Measurements from ENCODE around the gene SLC15A5. TPM values are rescaled to one million over a fixed set of nuclear protein-coding genes. Genes with fewer than 3 reads are reported as not detected.

Gene SLC15A5
- total and polyA plus RNA-seq, 4 donors: not detected

DNA sequence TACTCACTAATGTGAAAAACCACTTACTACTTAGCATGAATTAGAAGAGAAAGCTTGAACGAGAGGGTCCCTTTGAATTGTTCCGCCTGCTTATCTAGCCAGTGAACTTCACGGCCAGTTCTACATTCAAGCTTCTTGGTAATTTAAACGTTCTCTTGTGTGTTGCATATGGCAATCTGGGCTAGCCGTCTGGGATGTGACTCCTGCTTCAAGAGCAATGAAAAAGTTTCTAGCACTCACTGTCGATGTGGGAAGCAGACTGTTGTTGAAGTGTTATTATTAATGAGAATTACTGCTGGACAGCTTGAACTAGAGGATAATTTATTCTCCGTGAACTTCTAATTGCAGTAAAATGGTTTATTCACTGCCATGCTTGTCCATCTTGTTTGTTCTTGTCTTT is 93.9 kb downstream of the SLC15A5 start:
- no peak for ATAC-seq (ENCODE audit: low FRiP score)
- Histone ChIP-seq H3K27me3 (ENCODE audit: control insufficient read depth in 1 of 2, insufficient read depth in 2 of 2, low read length in 1 of 2) (peaks cover 0 to 2% of the 10 kb centered on the region in 2 donors), H3K36me3 (ENCODE audit: control insufficient read depth in 1 of 2, insufficient read depth in 2 of 2, low read length in 1 of 2) (no peaks in the 10 kb centered on the region), H3K27ac (ENCODE audit: low read depth in 1 of 2, low read length in 2 of 2) (no peak overlapping the region), H3K9me3 (ENCODE audit: control insufficient read depth, low read length) (peaks cover 1% of the 10 kb centered on the region), H3K4me3 (ENCODE audit: low read length in 2 of 2) (no peak overlapping the region), H3K4me1 (ENCODE audit: control insufficient read depth in 1 of 2, insufficient read depth in 2 of 2, low read length in 2 of 2) (no peaks in the 10 kb centered on the region)
- 49% methylated on average over 7 of the region's 7 CpGs for WGBS, 2 donors
- intact Hi-C loops (cut with DNase I): no loop called here
- no peak for DNase-seq

DNA sequence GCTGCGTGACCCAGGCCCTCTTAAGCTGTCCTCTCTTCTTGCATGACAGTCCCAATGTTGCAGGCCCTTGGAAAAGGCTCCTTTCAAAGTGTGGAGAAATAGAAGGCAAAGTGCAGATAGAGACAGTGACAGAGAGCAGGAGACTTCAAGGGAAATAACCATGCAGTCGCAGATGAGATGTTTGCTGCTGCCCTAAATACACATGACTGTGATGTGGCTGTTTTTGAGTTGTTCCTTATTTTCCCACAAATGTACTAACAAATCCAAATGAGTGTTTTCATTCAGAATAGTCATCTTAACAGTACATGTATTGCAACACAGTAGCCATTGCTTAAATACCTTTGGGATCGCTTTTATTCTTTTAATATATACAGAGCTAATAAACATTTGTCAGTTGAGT is 101.6 kb downstream of the SLC15A5 start:
- intact Hi-C loops (cut with DNase I): no loop called here

DNA sequence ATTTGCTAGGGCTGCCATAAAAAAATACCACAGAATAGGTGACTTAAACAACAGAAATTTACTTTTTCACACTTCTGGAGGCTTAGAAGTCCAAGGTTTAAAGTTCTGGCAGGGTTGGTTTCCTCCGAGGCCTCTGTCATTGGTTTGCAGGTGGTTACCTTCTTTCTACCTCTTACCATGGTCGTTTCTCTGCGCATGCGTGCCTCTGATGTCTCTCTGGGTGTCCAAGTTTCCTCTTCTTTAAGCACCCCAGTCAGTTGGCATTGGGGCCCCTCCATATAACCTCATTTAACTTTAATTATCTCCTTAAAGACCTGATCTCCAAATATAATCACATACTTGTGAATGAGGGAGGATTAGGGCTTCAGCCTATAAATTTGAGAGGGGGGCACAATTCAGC is 103.2 kb downstream of the SLC15A5 start:
- intact Hi-C loops (cut with DNase I): no loop called here
- H3K27me3 ChIP-seq (ENCODE audit: control insufficient read depth in 1 of 2, insufficient read depth in 2 of 2, low read length in 1 of 2): no peaks in the 10 kb centered on the region

More for the DNA sequence above, 101.6 kb downstream of the SLC15A5 start:
- Histone ChIP-seq H3K9me3 (ENCODE audit: control insufficient read depth, low read length) (peaks cover 1% of the 10 kb centered on the region), H3K36me3 (ENCODE audit: control insufficient read depth in 1 of 2, insufficient read depth in 2 of 2, low read length in 1 of 2) (no peaks in the 10 kb centered on the region), H3K27me3 (ENCODE audit: control insufficient read depth in 1 of 2, insufficient read depth in 2 of 2, low read length in 1 of 2) (no peaks in the 10 kb centered on the region), H3K27ac (ENCODE audit: low read depth in 1 of 2, low read length in 2 of 2) (no peak overlapping the region), H3K4me1 (ENCODE audit: control insufficient read depth in 1 of 2, insufficient read depth in 2 of 2, low read length in 2 of 2) (no peaks in the 10 kb centered on the region), H3K4me3 (ENCODE audit: low read length in 2 of 2) (no peak overlapping the region)
- 76% methylated on average over 3 of the region's 3 CpGs for WGBS, 2 donors
- ATAC-seq (ENCODE audit: low FRiP score): no peak
- no peak for DNase-seq

GRCh38 chr12:16171348-16171747 is 106.1 kb downstream of the SLC15A5 start:
- DNase-seq: no peak
- ATAC-seq (ENCODE audit: low FRiP score): no peak
- H3K4me1 ChIP-seq (ENCODE audit: control insufficient read depth in 1 of 2, insufficient read depth in 2 of 2, low read length in 2 of 2): no peaks in the 10 kb centered on the region
- intact Hi-C loops (cut with DNase I): no loop called here
- H3K4me3 ChIP-seq (ENCODE audit: low read length in 2 of 2): no peak overlapping the region
- 81 to 82% methylated on average over 2 of the region's 2 CpGs for WGBS, 2 donors
- H3K9me3 ChIP-seq (ENCODE audit: control insufficient read depth, low read length): peaks cover 1% of the 10 kb centered on the region
- H3K27me3 ChIP-seq (ENCODE audit: control insufficient read depth in 1 of 2, insufficient read depth in 2 of 2, low read length in 1 of 2): no peaks in the 10 kb centered on the region
- H3K36me3 ChIP-seq (ENCODE audit: control insufficient read depth in 1 of 2, insufficient read depth in 2 of 2, low read length in 1 of 2): no peaks in the 10 kb centered on the region
- H3K27ac ChIP-seq (ENCODE audit: low read depth in 1 of 2, low read length in 2 of 2): no peak overlapping the region

More for the DNA sequence above, 103.2 kb downstream of the SLC15A5 start:
- H3K9me3 ChIP-seq (ENCODE audit: control insufficient read depth, low read length): peaks cover 1% of the 10 kb centered on the region
- H3K4me3 ChIP-seq (ENCODE audit: low read length in 2 of 2): no peak overlapping the region
- ATAC-seq (ENCODE audit: low FRiP score) (no peak), DNase-seq (no peak)
- no peaks in the 10 kb centered on the region for H3K36me3 ChIP-seq (ENCODE audit: control insufficient read depth in 1 of 2, insufficient read depth in 2 of 2, low read length in 1 of 2)
- H3K4me1 ChIP-seq (ENCODE audit: control insufficient read depth in 1 of 2, insufficient read depth in 2 of 2, low read length in 2 of 2): no peaks in the 10 kb centered on the region
- WGBS, 2 donors: 87 to 92% methylated on average over 4 of the region's 4 CpGs
- H3K27ac ChIP-seq (ENCODE audit: low read depth in 1 of 2, low read length in 2 of 2): no peak overlapping the region

DNA sequence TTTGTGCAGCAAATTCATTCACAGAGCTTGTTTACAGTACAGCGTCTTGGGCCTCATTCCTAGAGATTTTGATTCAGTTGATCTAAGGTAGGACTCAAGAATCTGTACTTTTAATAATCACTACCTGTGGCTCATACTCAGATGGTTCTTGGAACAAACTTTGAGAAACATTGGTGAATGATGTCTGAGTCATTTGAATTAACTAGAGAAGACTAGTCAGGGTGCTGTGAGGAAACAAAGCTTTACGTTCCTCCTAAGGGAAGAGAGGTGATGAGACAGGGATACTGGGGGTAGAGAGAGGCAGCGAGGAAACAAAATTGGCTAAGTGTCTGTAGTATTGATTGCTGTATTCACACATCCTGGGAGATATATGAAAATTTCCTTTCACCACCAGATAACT is 109.4 kb downstream of the SLC15A5 start:
- 88 to 93% methylated on average over 3 of the region's 3 CpGs for WGBS, 2 donors
- intact Hi-C loops (cut with DNase I): no loop called here
- DNase-seq: no peak
- Histone ChIP-seq H3K27me3 (ENCODE audit: control insufficient read depth in 1 of 2, insufficient read depth in 2 of 2, low read length in 1 of 2) (no peaks in the 10 kb centered on the region), H3K27ac (ENCODE audit: low read depth in 1 of 2, low read length in 2 of 2) (no peak overlapping the region), H3K4me3 (ENCODE audit: low read length in 2 of 2) (no peak overlapping the region), H3K9me3 (ENCODE audit: control insufficient read depth, low read length) (no peaks in the 10 kb centered on the region), H3K4me1 (ENCODE audit: control insufficient read depth in 1 of 2, insufficient read depth in 2 of 2, low read length in 2 of 2) (no peaks in the 10 kb centered on the region), H3K36me3 (ENCODE audit: control insufficient read depth in 1 of 2, insufficient read depth in 2 of 2, low read length in 1 of 2) (no peaks in the 10 kb centered on the region)
- ATAC-seq (ENCODE audit: low FRiP score): no peak

- WGBS, 2 donors: 57 to 69% methylated on average over 5 of the region's 5 CpGs
- H3K9me3 ChIP-seq (ENCODE audit: control insufficient read depth, low read length): no peaks in the 10 kb centered on the region
- H3K27me3 ChIP-seq (ENCODE audit: control insufficient read depth in 1 of 2, insufficient read depth in 2 of 2, low read length in 1 of 2): no peaks in the 10 kb centered on the region
- DNase-seq (no peak), ATAC-seq (ENCODE audit: low FRiP score) (no peak)
- intact Hi-C loops (cut with DNase I): no loop called here
- H3K4me3 ChIP-seq (ENCODE audit: low read length in 2 of 2): no peak overlapping the region
- no peak overlapping the region for H3K27ac ChIP-seq (ENCODE audit: low read depth in 1 of 2, low read length in 2 of 2)
- no peaks in the 10 kb centered on the region for H3K36me3 ChIP-seq (ENCODE audit: control insufficient read depth in 1 of 2, insufficient read depth in 2 of 2, low read length in 1 of 2)
- no peaks in the 10 kb centered on the region for H3K4me1 ChIP-seq (ENCODE audit: control insufficient read depth in 1 of 2, insufficient read depth in 2 of 2, low read length in 2 of 2)
Observed at GRCh38 chr12:16166563-16167470, 110.7 kb downstream of the SLC15A5 start.

DNA sequence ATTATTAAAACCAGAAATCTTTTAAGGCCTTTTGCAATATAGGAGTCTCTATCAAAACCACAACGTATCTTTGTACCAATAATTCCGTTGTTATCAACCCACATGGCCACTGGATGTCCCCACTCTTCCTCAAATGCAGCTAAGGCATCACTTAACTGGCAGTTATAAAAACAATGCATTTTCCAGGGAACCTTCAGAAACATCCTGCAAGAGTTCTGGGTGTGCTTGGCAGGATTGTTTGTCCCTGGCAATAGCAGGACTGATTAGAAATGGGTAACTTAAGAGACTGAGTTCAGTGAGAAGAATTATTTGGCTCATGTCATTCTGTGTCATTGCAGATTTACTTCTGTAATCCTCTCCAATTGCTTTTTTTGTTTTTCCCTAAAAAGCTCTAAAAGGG is 112.0 kb downstream of the SLC15A5 start:
- Histone ChIP-seq H3K4me3 (ENCODE audit: low read length in 2 of 2) (no peak overlapping the region), H3K4me1 (ENCODE audit: control insufficient read depth in 1 of 2, insufficient read depth in 2 of 2, low read length in 2 of 2) (no peaks in the 10 kb centered on the region), H3K27me3 (ENCODE audit: control insufficient read depth in 1 of 2, insufficient read depth in 2 of 2, low read length in 1 of 2) (no peaks in the 10 kb centered on the region), H3K9me3 (ENCODE audit: control insufficient read depth, low read length) (no peaks in the 10 kb centered on the region), H3K27ac (ENCODE audit: low read depth in 1 of 2, low read length in 2 of 2) (no peak overlapping the region), H3K36me3 (ENCODE audit: control insufficient read depth in 1 of 2, insufficient read depth in 2 of 2, low read length in 1 of 2) (no peaks in the 10 kb centered on the region)
- ATAC-seq (ENCODE audit: low FRiP score) (peak; percentile 74), DNase-seq (no peak)
- 2 to 3% methylated on average over 2 of the region's 2 CpGs for WGBS, 2 donors
- intact Hi-C loops (cut with DNase I): no loop called here

DNA sequence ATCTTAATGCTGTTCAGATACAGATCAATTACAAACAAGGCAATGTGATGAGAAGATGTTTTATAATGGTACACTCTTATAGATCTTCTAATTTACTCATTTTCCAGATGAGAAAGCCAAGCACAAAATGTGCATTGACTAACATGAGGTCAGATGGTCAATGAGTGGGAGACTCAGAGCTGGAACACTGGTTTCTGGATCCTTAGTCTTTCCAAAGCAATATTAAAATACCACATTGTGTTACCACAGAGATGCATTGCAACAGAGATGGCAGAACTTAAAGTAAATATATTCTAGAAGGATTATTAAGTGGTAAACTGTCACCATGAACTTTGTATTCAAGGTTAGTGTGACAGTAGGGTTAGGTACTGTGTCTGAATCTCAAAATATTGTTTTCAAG is 113.6 kb downstream of the SLC15A5 start:
- DNase-seq (no peak), ATAC-seq (ENCODE audit: low FRiP score) (no peak)
- H3K36me3 ChIP-seq (ENCODE audit: control insufficient read depth in 1 of 2, insufficient read depth in 2 of 2, low read length in 1 of 2): no peaks in the 10 kb centered on the region
- intact Hi-C loops (cut with DNase I): no loop called here
- no peak overlapping the region for H3K27ac ChIP-seq (ENCODE audit: low read depth in 1 of 2, low read length in 2 of 2)
- no peaks in the 10 kb centered on the region for H3K9me3 ChIP-seq (ENCODE audit: control insufficient read depth, low read length)
- no peaks in the 10 kb centered on the region for H3K4me1 ChIP-seq (ENCODE audit: control insufficient read depth in 1 of 2, insufficient read depth in 2 of 2, low read length in 2 of 2)
- no peak overlapping the region for H3K4me3 ChIP-seq (ENCODE audit: low read length in 2 of 2)
- H3K27me3 ChIP-seq (ENCODE audit: control insufficient read depth in 1 of 2, insufficient read depth in 2 of 2, low read length in 1 of 2): no peaks in the 10 kb centered on the region

DNA sequence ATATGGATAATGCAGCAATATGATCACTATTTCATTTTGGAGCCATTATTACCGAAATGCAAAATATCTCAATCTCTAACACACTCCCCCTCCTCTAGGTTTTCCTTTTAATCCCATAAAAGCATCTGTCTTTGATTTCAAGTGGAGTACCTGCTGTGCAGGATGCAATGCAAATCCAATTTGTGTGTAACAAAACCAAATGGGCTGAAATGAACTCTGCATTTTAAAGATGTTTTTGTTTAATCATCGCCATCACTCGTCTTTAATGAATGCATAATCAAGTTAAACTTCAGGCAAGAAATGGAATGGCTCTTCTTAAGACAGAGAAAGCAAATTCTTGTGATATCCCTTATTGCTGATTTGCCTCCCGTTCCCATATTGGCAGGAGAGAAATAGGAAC is 114.3 kb downstream of the SLC15A5 start:
- no peak overlapping the region for H3K4me3 ChIP-seq (ENCODE audit: low read length in 2 of 2)
- no peaks in the 10 kb centered on the region for H3K4me1 ChIP-seq (ENCODE audit: control insufficient read depth in 1 of 2, insufficient read depth in 2 of 2, low read length in 2 of 2)
- DNase-seq: no peak
- H3K27ac ChIP-seq (ENCODE audit: low read depth in 1 of 2, low read length in 2 of 2): no peak overlapping the region
- no peaks in the 10 kb centered on the region for H3K36me3 ChIP-seq (ENCODE audit: control insufficient read depth in 1 of 2, insufficient read depth in 2 of 2, low read length in 1 of 2)
- intact Hi-C loops (cut with DNase I): no loop called here
- ATAC-seq (ENCODE audit: low FRiP score): no peak
- no peaks in the 10 kb centered on the region for H3K27me3 ChIP-seq (ENCODE audit: control insufficient read depth in 1 of 2, insufficient read depth in 2 of 2, low read length in 1 of 2)
- 49 to 51% methylated on average over 4 of the region's 4 CpGs for WGBS, 2 donors
- no peaks in the 10 kb centered on the region for H3K9me3 ChIP-seq (ENCODE audit: control insufficient read depth, low read length)

Data from aorta (tissue), 5 donors.